KMS-11 (cell line): ENCODE data around the gene NBAS.
"Not testable (repeated sequence)": the region's sequence is repeated elsewhere in the genome, so short reads cannot be mapped to it uniquely, and the experiment has no call there.

Source experiments
- H2AFZ ChIP-seq: fragments of 200-600 bp; sonication (generic); 2 replicates; pipeline ENCODE4 v1.6.1; 2016; ENCODE audit warnings: antibody characterized with exemption, mixed run types, low read depth
- H3K27ac ChIP-seq: fragments of 200-600 bp; sonication (generic); 2 replicates; pipeline ENCODE4 v1.6.1; 2016; ENCODE audit warnings: mild to moderate bottlenecking, mixed run types
- H3K27me3 ChIP-seq: fragments of 200-600 bp; sonication (generic); 2 replicates; pipeline ENCODE4 v1.6.1; 2017; ENCODE audit warnings: mild to moderate bottlenecking, low read depth, mixed run types, moderate library complexity; ENCODE audit not compliant: insufficient read depth
- H3K36me3 ChIP-seq: fragments of 200-600 bp; sonication (generic); 2 replicates; pipeline ENCODE4 v1.6.1; 2017; ENCODE audit warnings: mild to moderate bottlenecking, mixed run types; ENCODE audit not compliant: insufficient read depth
- H3K4me1 ChIP-seq: fragments of 200-600 bp; sonication (generic); 2 replicates; pipeline ENCODE4 v1.6.1; 2016; ENCODE audit warnings: mild to moderate bottlenecking, low read depth, mixed run types; ENCODE audit not compliant: poor library complexity, severe bottlenecking
- H3K4me2 ChIP-seq: fragments of 200-600 bp; sonication (generic); 2 replicates; pipeline ENCODE4 v1.7.0; 2016; ENCODE audit warnings: mild to moderate bottlenecking, mixed run types
- H3K4me3 ChIP-seq: fragments of 200-600 bp; sonication (generic); IDR thresholded peaks from 2 replicates; pipeline ENCODE4 v1.6.1; 2017; ENCODE audit warnings: low read depth, low read length, mixed read lengths; ENCODE audit not compliant: insufficient read depth
- H3K79me2 ChIP-seq: fragments of 200-600 bp; sonication (generic); 2 replicates; pipeline ENCODE4 v1.6.1; 2016; ENCODE audit warnings: low read depth, mixed run types; ENCODE audit not compliant: insufficient read depth
- H3K9ac ChIP-seq: fragments of 200-600 bp; sonication (generic); 2 replicates; pipeline ENCODE4 v1.6.1; 2016; ENCODE audit warnings: mild to moderate bottlenecking, mixed run types
- H4K20me1 ChIP-seq: fragments of 200-600 bp; sonication (generic); 2 replicates; pipeline ENCODE4 v1.6.1; 2016; ENCODE audit warnings: mild to moderate bottlenecking, mixed run types; ENCODE audit not compliant: insufficient read depth
- CTCF ChIP-seq: fragments of 200-600 bp; sonication (generic); conservative IDR thresholded peaks from 2 replicates; pipeline ENCODE4 v1.6.1; 2017; ENCODE audit warnings: low read depth, mild to moderate bottlenecking, antibody characterized with exemption, low read length, moderate library complexity, mixed read lengths

Gene NBAS

DNA sequence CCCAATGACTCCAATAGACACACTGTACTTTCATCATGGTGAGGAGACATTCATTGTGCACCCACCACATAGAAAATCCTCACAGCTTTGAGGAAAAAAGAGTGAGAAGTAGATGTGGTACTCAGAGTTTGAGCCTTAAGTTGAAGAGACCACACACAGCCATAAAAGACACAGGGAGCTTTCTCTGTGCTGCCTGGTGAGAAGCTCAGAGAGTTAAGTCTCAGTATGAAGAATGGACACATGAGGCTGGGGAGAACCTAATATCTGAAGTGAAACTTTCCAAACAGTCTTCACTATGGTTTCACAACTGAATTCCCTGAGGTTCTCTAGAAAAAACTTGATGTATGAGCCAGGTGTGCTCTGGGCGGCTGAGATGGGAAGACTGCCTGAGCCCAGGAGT, 237.9 kb downstream of the NBAS start:
- H3K79me2 ChIP-seq = no peaks in the 10 kb centered on the region
- no peak for TF ChIP-seq CTCF
- no peak overlapping the region for H3K4me2 ChIP-seq
- no peak overlapping the region for H3K27ac ChIP-seq
- H3K4me1 ChIP-seq = no peaks in the 10 kb centered on the region
- H4K20me1 ChIP-seq = no peaks in the 10 kb centered on the region
- no peaks in the 10 kb centered on the region for H3K36me3 ChIP-seq
- no peaks in the 10 kb centered on the region for H3K27me3 ChIP-seq
- H3K4me3 ChIP-seq = no peak overlapping the region
- H3K9ac ChIP-seq = no peak overlapping the region
- no peak overlapping the region for H2AFZ ChIP-seq

DNA sequence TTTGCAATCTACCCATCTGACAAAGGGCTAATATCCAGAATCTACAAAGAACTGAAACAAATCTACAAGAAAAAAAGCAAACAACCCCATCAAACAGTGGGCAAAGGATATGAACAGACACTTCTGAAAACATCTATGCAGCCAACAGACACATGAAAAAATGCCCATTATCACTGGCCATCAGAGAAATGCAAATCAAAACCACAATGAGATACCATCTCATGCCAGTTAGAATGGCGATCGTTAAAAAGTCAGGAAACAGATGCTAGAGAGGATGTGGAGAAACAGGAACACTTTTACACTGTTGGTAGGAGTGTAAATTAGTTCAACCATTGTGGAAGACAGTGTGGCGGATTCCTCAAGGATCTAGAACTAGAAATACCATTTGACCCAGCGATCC, 239.7 kb downstream of the NBAS start:
- H4K20me1 ChIP-seq, H3K4me2 ChIP-seq, H3K79me2 ChIP-seq, H2AFZ ChIP-seq, H3K9ac ChIP-seq, H3K27me3 ChIP-seq, H3K36me3 ChIP-seq, H3K27ac ChIP-seq, H3K4me1 ChIP-seq, H3K4me3 ChIP-seq: not testable (repeated sequence)

- Histone ChIP-seq H2AFZ (no peak overlapping the region), H3K9ac (no peak overlapping the region), H3K4me2 (no peak overlapping the region), H3K36me3 (no peaks in the 10 kb centered on the region), H3K79me2 (no peaks in the 10 kb centered on the region), H3K27ac (no peak overlapping the region), H3K27me3 (no peaks in the 10 kb centered on the region), H3K4me3 (no peak overlapping the region), H3K4me1 (peaks cover 35% of the 10 kb centered on the region), H4K20me1 (no peaks in the 10 kb centered on the region)
- TF ChIP-seq CTCF = no peak
These were observed 244.7 kb downstream of the NBAS start for GRCh38 chr2:15316370-15316814.

GRCh38 chr2:15315411-15315810, 245.7 kb downstream of the NBAS start:
- Histone ChIP-seq H3K4me1 (peaks cover 45% of the 10 kb centered on the region), H3K9ac (no peak overlapping the region), H3K4me2 (no peak overlapping the region), H4K20me1 (no peaks in the 10 kb centered on the region), H3K79me2 (no peaks in the 10 kb centered on the region), H3K36me3 (no peaks in the 10 kb centered on the region), H3K27ac (no peak overlapping the region), H3K27me3 (no peaks in the 10 kb centered on the region), H3K4me3 (no peak overlapping the region), H2AFZ (no peak overlapping the region)
- TF ChIP-seq CTCF = no peak

GRCh38 chr2:15313657-15314056, 247.5 kb downstream of the NBAS start:
- Histone ChIP-seq H3K4me1 (peaks cover 45% of the 10 kb centered on the region), H2AFZ (no peak overlapping the region), H3K9ac (no peak overlapping the region), H3K36me3 (no peaks in the 10 kb centered on the region), H3K27ac (peak overlapping the region; percentile 24), H3K79me2 (no peaks in the 10 kb centered on the region), H3K4me3 (no peak overlapping the region), H3K4me2 (peak overlapping the region; percentile 25; the same call in 1 of the 2 replicates), H3K27me3 (no peaks in the 10 kb centered on the region), H4K20me1 (no peaks in the 10 kb centered on the region)
- no peak for TF ChIP-seq CTCF
